Endodermal cell (in vitro differentiated cells): ENCODE measurements around the gene BUD23. TPM values are rescaled to one million over a fixed set of nuclear protein-coding genes. Genes with fewer than 3 reads are reported as not detected.
A peak's percentile ranks its signal among the peaks of the same experiment; 100 is the strongest.

Experiments used
- DNase-seq: peaks from one replicate; pipeline ENCODE4 v3.0.0-alpha.2; 2017
- H3K27ac ChIP-seq: 2 replicates; pipeline ENCODE4 v1.5.1; 2013; ENCODE audit warnings: mild to moderate bottlenecking, low read depth, low read length, moderate library complexity
- H3K27me3 ChIP-seq: 2 replicates; pipeline ENCODE4 v1.6.1; 2013; ENCODE audit warnings: mild to moderate bottlenecking, low read length, moderate library complexity; ENCODE audit not compliant: insufficient read depth, control insufficient read depth, poor library complexity, severe bottlenecking
- H3K36me3 ChIP-seq: 2 replicates; pipeline ENCODE4 v1.7.0; 2013; ENCODE audit warnings: mild to moderate bottlenecking, low read length, moderate library complexity; ENCODE audit not compliant: control insufficient read depth, insufficient read depth
- H3K4me1 ChIP-seq: one replicate; pipeline ENCODE4 v1.7.0; 2013; ENCODE audit warnings: low read length; ENCODE audit not compliant: control insufficient read depth, insufficient read depth
- H3K4me3 ChIP-seq: 2 replicates; pipeline ENCODE4 v1.5.1; 2013; ENCODE audit warnings: mild to moderate bottlenecking, low read length, moderate library complexity
- H3K9ac ChIP-seq: 2 replicates; pipeline ENCODE4 v1.6.1; 2013; ENCODE audit warnings: mild to moderate bottlenecking, low read length, moderate library complexity; ENCODE audit not compliant: poor library complexity, severe bottlenecking; ENCODE audit errors: extremely low read depth
- H3K9me3 ChIP-seq: 2 replicates; pipeline ENCODE4 v1.6.1; 2013; ENCODE audit warnings: mild to moderate bottlenecking, low read length, moderate library complexity; ENCODE audit not compliant: control insufficient read depth
- H3K27ac Mint-ChIP-seq: 2 replicates; pipeline ENCODE4 v1.8.0; 2020; ENCODE audit warnings: mixed read lengths
- H3K27me3 Mint-ChIP-seq: 2 replicates; pipeline ENCODE4 v1.8.0; 2021; ENCODE audit warnings: mild to moderate bottlenecking, mixed read lengths; ENCODE audit not compliant: insufficient read depth
- H3K36me3 Mint-ChIP-seq: 2 replicates; pipeline ENCODE4 v1.8.0; 2020; ENCODE audit warnings: low read depth, mixed read lengths
- H3K4me1 Mint-ChIP-seq: 2 replicates; pipeline ENCODE4 v1.8.0; 2020; ENCODE audit warnings: mixed read lengths
- H3K4me3 Mint-ChIP-seq: 2 replicates; pipeline ENCODE4 v1.8.0; 2020; ENCODE audit warnings: mild to moderate bottlenecking, moderate library complexity, mixed read lengths
- H3K9me3 Mint-ChIP-seq: 2 replicates; pipeline ENCODE4 v1.8.0; 2020; ENCODE audit warnings: mild to moderate bottlenecking, mixed read lengths
- WGBS, 2 experiments: methylation state at CpG; one replicate each; pipeline versions ENCODE4 v1.1.5 to v1.1.7; 2013; ENCODE audit warnings: missing lambda C conversion rate in 2 of 2, mixed read lengths in 1 of 2; ENCODE audit not compliant: insufficient coverage in 1 of 2, insufficient read length in 1 of 2; 5-methylcytosine and 5-hydroxymethylcytosine counted together
- total RNA-seq, 2 donors: library from RNA; stranded (reverse); fragmentation: NEBNext Ultra II Directional in 1 of 2; extraction: Animal tissue kit (Norgen Biotek cat#: 25700) in 1 of 2; gene quantifications; 2 replicates in 1 of 2; 3 replicates in 1 of 2; pipeline ENCODE4 v1.2.1, GENCODE V29; 2021
- TF ChIP-seq, protein P1 (sequence below): fragments of 200-600 bp; sonication (generic); conservative IDR thresholded peaks from 2 replicates; pipeline ENCODE4 v1.5.0; 2021; ENCODE audit warnings: antibody characterized with exemption, mild to moderate bottlenecking

BUD23 gene
- total RNA-seq, 2 donors from 2014 or later = 62.2 to 67.2 TPM

DNA sequence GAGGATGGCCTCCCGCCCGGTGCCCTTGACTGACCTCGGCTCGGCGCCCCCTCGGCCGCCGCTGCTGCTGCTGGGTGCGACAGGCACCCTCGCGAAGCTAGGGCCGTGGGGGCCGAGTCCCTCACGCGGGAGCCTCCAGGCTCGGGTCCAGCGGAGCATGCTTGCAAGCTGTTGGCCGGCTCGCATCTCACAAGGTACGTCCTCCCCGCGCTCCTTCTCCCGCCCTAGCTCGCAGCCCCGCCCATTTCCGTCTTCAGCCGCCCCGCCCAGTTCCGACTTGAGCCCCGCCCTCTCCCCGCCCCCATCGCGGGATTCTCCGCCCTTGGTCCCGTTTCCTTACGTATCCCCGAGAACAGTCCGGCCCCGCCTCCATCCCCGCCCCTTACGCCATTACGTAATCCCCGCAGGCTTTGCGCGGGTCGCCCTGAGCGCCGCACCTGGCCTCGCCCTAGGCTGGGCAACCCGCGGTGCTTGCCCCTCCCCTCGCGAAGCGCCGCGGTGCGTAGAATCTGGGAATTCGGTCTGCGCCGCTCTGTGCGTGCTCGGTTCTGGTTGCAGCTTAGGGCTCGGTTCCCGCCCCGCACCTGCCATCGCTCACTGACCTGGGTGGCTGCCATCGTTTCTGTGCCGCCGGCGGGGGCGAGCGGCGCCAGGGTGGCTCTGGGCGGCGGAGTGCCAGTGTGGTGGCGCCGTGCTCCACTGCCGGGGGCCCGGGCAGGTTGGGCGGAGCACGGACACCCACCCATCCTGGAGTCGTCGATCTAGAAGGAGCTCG, 55.4 kb downstream of the BUD23 start, which contains the start of gene ABHD11:
Gene ABHD11 (minus strand): TSS at position 191 of the 775 bp plus-strand sequence. CDS start 32 bp downstream, at position 159.
- Mint-ChIP-seq H3K27ac (peak within 1 kb of the TSS; percentile 98), H3K27me3 (no peaks in the 10 kb centered on the region), H3K4me1 (peaks cover 30% of the 10 kb centered on the region), H3K9me3 (no peaks in the 10 kb centered on the region), H3K36me3 (peaks cover 18% of the 10 kb centered on the region), H3K4me3 (peak within 1 kb of the TSS; percentile 86)
- WGBS, 2 experiments = 0% methylated on average over 36 to 84 of the region's 84 CpGs
- DNase-seq = peak; percentile 100
- H3K27me3 ChIP-seq = no peaks in the 10 kb centered on the region
- peak within 1 kb of the TSS; percentile 83 for H3K27ac ChIP-seq
- TF ChIP-seq, protein P1, sequence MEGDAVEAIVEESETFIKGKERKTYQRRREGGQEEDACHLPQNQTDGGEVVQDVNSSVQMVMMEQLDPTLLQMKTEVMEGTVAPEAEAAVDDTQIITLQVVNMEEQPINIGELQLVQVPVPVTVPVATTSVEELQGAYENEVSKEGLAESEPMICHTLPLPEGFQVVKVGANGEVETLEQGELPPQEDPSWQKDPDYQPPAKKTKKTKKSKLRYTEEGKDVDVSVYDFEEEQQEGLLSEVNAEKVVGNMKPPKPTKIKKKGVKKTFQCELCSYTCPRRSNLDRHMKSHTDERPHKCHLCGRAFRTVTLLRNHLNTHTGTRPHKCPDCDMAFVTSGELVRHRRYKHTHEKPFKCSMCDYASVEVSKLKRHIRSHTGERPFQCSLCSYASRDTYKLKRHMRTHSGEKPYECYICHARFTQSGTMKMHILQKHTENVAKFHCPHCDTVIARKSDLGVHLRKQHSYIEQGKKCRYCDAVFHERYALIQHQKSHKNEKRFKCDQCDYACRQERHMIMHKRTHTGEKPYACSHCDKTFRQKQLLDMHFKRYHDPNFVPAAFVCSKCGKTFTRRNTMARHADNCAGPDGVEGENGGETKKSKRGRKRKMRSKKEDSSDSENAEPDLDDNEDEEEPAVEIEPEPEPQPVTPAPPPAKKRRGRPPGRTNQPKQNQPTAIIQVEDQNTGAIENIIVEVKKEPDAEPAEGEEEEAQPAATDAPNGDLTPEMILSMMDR = no peak
- no peaks in the 10 kb centered on the region for H3K9me3 ChIP-seq
- peaks cover 21% of the 10 kb centered on the region for H3K36me3 ChIP-seq
- peak within 1 kb of the TSS; percentile 88 for H3K4me3 ChIP-seq
- H3K9ac ChIP-seq = peak within 1 kb of the TSS; percentile 95
- peaks cover 11% of the 10 kb centered on the region for H3K4me1 ChIP-seq

DNA sequence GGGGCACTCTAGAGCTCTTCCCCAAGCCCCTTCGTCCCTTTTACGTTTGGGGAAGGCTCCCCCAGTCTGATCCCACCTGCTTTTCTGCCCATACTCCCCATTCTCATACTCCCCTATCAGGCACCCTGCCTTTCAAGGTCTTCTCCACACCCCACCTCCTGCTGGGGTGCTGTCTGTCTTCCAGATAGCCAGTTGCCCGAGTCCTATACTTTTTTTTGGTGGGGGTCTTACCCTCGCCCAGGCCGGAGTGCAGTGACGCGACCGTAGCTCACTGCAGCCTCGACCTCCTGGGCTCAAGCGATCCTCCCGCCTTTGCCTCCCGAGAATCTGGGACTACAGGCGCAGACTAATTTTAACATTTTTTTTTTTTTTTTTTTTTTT, 56.0 kb downstream of the BUD23 start:
- H3K27ac Mint-ChIP-seq = peak overlapping the region; percentile 98
- H3K9me3 Mint-ChIP-seq = no peaks in the 10 kb centered on the region
- DNase-seq = peak; percentile 66
- H3K9ac ChIP-seq = peak overlapping the region; percentile 95
- no peaks in the 10 kb centered on the region for H3K27me3 ChIP-seq
- 63 to 71% methylated on average over 7 to 13 of the region's 13 CpGs for WGBS, 2 experiments
- H3K4me1 Mint-ChIP-seq = peaks cover 34% of the 10 kb centered on the region
- H3K4me3 Mint-ChIP-seq = peak overlapping the region; percentile 86
- H3K9me3 ChIP-seq = no peaks in the 10 kb centered on the region
- H3K4me3 ChIP-seq = peak overlapping the region; percentile 84
- peaks cover 18% of the 10 kb centered on the region for H3K36me3 Mint-ChIP-seq
- H3K36me3 ChIP-seq = peaks cover 21% of the 10 kb centered on the region
- H3K27me3 Mint-ChIP-seq = no peaks in the 10 kb centered on the region
- TF ChIP-seq, protein P1 = no peak
- peak overlapping the region; percentile 83 for H3K27ac ChIP-seq
- H3K4me1 ChIP-seq = peaks cover 11% of the 10 kb centered on the region

DNA sequence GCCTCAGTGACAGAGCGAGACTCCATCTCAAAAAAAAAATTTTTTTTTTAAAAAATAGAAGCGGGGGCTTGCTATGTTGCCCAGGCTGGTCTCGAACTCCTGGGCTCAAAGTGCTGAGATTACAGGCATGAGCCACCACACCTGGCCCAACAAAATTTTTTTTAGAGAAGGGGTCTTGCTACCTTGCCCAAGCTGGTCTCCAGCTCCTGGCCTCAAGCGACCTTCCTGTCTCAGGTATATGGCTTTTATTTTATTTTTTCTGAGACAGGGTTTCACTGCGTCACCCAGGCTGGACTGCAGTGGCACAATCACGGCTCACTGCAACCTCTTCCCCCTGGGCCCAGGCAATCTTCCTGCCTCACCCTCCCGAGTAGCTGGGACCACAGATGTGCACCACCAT, 56.8 kb downstream of the BUD23 start:
- H3K27ac ChIP-seq = no peak overlapping the region
- peaks cover 11% of the 10 kb centered on the region for H3K4me1 ChIP-seq
- Mint-ChIP-seq H3K36me3 (peaks cover 17% of the 10 kb centered on the region), H3K9me3 (no peaks in the 10 kb centered on the region), H3K27me3 (no peaks in the 10 kb centered on the region), H3K4me1 (peaks cover 31% of the 10 kb centered on the region), H3K27ac (peak overlapping the region; percentile 99), H3K4me3 (peak overlapping the region; percentile 32)
- peaks cover 21% of the 10 kb centered on the region for H3K36me3 ChIP-seq
- TF ChIP-seq, protein P1 = no peak
- 83 to 96% methylated on average over 3 to 7 of the region's 7 CpGs for WGBS, 2 experiments
- no peaks in the 10 kb centered on the region for H3K9me3 ChIP-seq
- no peak overlapping the region for H3K4me3 ChIP-seq
- H3K9ac ChIP-seq = no peak overlapping the region
- DNase-seq = no peak
- no peaks in the 10 kb centered on the region for H3K27me3 ChIP-seq
